ENCODE measurements around the gene TSPEAR. TPM values are rescaled to one million over a fixed set of nuclear protein-coding genes. Genes with fewer than 3 reads are reported as not detected.

TSPEAR gene
- total RNA-seq, 2 donors from 2014 or later = not detected

DNA sequence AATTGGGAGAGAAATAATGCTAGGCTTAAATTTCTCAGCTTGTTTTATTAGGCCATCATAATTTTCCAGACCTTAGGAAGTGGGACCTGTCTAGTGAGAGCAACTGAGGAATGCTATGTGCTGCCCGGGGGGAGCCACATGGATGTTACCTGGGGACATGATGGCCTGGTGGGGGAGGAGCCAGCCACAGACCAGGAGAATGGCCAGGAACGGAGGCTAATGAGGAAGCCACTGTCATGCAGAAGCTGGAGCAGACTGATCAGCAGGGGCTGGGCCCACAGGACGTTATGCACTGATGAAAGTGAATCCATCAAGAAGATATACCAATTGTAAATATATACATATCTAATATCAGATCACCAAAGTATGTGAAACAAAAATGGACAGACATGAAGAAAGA, 166.8 kb downstream of the TSPEAR start:
- Mint-ChIP-seq H3K4me1 (peaks cover 11% of the 10 kb centered on the region), H3K27ac (no peak overlapping the region), H3K4me3 (no peak overlapping the region), H3K36me3 (ENCODE audit: low read depth) (peaks cover 4% of the 10 kb centered on the region), H3K27me3 (no peaks in the 10 kb centered on the region)
- peaks cover 6% of the 10 kb centered on the region for H3K9me3 ChIP-seq (ENCODE audit: control insufficient read depth, low read length, poor library complexity, severe bottlenecking)
- ATAC-seq (no peak), DNase-seq (no peak)

DNA sequence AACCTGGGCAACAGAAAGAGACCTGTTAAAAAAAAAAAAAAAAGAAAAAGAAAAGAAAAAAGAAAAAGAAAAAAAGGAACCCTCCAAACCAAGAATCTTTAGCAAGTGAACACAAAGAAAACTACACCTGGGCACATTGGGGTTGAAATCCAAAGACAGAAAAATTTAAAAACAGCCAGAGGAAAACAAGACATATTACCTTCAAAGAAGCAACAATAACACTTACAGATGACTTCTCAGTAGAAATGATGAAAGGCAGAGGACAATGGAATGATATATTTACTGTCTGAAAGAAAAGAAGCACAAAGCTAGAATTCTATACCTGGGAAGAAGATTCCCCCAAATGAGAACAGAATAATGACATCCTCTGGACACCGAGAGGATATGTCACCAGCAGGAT, 168.7 kb downstream of the TSPEAR start:
- H3K27me3 Mint-ChIP-seq = no peaks in the 10 kb centered on the region
- H3K4me1 Mint-ChIP-seq = peaks cover 4% of the 10 kb centered on the region
- peaks cover 2% of the 10 kb centered on the region for H3K36me3 Mint-ChIP-seq (ENCODE audit: low read depth)
- no peak overlapping the region for H3K27ac Mint-ChIP-seq
- no peak overlapping the region for H3K4me3 Mint-ChIP-seq
- DNase-seq (no peak), ATAC-seq (no peak)
- H3K9me3 ChIP-seq (ENCODE audit: control insufficient read depth, low read length, poor library complexity, severe bottlenecking) = peaks cover 6% of the 10 kb centered on the region

DNA sequence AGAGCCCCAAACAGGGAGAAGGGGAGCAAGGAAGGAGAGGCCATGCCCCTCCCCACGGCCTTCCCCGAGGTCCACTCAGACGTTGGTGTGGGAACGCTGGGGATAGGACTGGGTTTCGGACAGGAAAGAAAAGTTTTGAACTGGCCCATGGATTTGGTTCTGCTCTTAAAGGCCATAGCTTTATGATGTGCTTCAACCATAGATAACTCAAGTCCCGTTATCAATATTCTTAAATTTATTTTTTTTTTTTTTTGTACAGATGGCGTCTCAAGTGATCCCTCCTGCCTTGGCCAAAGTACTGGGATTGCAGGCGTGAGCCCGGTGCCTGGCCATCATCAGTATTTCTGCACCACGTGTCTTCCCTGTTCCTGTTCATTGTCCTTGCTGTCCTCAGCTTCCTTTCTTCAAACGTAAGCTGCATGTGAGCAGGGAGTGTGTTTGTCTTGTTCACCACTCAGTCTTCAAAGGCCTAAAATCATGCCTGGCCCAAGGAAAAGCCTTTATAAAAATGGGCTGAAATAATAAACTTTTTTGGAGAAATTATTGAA, 170.6 kb downstream of the TSPEAR start:
- Mint-ChIP-seq H3K36me3 (ENCODE audit: low read depth) (no peaks in the 10 kb centered on the region), H3K27me3 (no peaks in the 10 kb centered on the region), H3K4me1 (no peaks in the 10 kb centered on the region), H3K27ac (no peak overlapping the region), H3K4me3 (no peak overlapping the region)
- no peak for ATAC-seq
- H3K9me3 ChIP-seq (ENCODE audit: control insufficient read depth, low read length, poor library complexity, severe bottlenecking) = no peaks in the 10 kb centered on the region
- no peak for DNase-seq

GRCh38 chr21:44539991-44540666, 171.2 kb downstream of the TSPEAR start, which contains the start of gene KRTAP10-1:
Gene KRTAP10-1, minus strand, starts transcription at chr21:44540195. Its CDS starts 45 bp downstream, at chr21:44540150.
- H3K4me1 Mint-ChIP-seq = no peaks in the 10 kb centered on the region
- DNase-seq (no peak), ATAC-seq (no peak)
- no peaks in the 10 kb centered on the region for H3K9me3 ChIP-seq (ENCODE audit: control insufficient read depth, low read length, poor library complexity, severe bottlenecking)
- no peaks in the 10 kb centered on the region for H3K27me3 Mint-ChIP-seq
- no peak within 1 kb of the TSS for H3K4me3 Mint-ChIP-seq
- H3K36me3 Mint-ChIP-seq (ENCODE audit: low read depth) = no peaks in the 10 kb centered on the region
- no peak within 1 kb of the TSS for H3K27ac Mint-ChIP-seq

DNA sequence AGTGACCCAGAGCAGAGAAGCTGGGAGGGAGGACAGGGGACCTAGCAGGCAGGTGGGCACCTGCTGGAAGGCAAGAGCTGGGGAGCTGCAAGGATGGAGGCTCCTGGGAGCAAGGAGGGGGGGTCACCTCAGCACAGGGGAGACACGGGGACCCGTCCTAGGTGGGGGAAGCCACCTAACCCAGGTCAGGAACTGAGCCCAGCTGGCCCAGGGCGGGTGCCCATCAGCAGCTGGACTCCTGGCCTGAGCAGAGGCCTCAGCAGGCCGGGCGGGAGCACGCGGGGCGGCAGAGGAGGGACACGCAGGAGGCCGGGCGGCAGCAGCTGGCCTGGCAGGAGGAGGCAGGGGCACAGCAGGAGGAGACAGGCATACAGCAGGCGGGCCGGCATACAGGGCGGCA, 172.3 kb downstream of the TSPEAR start:
- no peaks in the 10 kb centered on the region for H3K4me1 Mint-ChIP-seq
- no peak overlapping the region for H3K4me3 Mint-ChIP-seq
- H3K9me3 ChIP-seq (ENCODE audit: control insufficient read depth, low read length, poor library complexity, severe bottlenecking) = no peaks in the 10 kb centered on the region
- DNase-seq (no peak), ATAC-seq (no peak)
- H3K27me3 Mint-ChIP-seq = no peaks in the 10 kb centered on the region
- H3K36me3 Mint-ChIP-seq (ENCODE audit: low read depth) = no peaks in the 10 kb centered on the region
- no peak overlapping the region for H3K27ac Mint-ChIP-seq

DNA sequence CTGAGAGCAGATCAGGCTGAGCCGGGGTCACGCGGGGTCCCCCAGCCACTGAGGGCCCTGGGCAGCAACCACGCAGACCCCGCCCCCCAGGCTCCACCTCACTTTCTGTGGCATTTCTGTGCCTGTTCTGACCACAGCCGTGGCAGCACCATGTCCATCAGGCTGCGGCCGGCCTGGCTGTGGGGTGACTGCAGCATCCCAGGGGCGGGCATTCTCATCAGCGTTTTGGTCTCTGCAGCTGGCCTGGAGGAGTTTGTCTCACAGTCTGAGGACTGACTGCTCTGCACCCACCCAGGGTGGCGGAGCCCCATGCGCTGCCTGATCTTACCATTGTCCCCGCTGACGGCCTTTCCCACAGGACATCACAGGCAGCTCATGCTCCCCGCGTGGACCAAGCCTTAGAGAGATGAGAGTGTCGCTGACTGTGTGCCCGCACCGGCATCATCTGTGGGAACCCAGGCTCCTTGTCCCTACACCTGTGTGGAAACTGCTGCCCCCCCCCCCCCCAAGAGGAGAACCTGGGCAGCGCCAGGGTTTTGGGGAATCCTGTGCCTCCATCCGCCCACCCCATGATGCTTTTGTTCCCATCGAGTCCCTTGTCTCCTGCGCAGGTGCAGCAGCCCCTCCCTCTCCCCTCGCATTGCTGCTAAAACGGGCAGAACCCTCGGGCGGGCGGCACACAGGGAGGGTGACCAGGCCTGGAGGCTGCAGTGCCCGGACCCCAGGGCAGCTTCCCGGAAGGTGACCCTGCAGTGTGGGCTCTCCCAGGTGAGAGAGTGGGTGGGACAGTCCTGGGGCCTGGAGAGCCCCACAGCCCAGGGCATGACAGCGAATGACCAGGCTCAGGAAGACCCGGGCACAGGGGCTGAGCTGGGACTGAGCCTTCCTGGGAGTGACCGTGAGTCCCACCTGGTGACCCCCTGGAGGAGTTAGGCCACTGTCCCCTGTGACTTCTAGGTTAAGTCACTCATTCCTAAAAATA, 173.2 kb downstream of the TSPEAR start:
- Mint-ChIP-seq H3K4me1 (no peaks in the 10 kb centered on the region), H3K27ac (no peak overlapping the region), H3K36me3 (ENCODE audit: low read depth) (no peaks in the 10 kb centered on the region), H3K27me3 (no peaks in the 10 kb centered on the region), H3K4me3 (no peak overlapping the region)
- DNase-seq (no peak), ATAC-seq (no peak)
- H3K9me3 ChIP-seq (ENCODE audit: control insufficient read depth, low read length, poor library complexity, severe bottlenecking) = no peaks in the 10 kb centered on the region

GRCh38 chr21:44535963-44536362, 175.4 kb downstream of the TSPEAR start:
- Mint-ChIP-seq H3K36me3 (ENCODE audit: low read depth) (no peaks in the 10 kb centered on the region), H3K27ac (no peak overlapping the region), H3K4me1 (no peaks in the 10 kb centered on the region), H3K4me3 (no peak overlapping the region), H3K27me3 (peaks cover 8% of the 10 kb centered on the region)
- DNase-seq = no peak
- ATAC-seq = no peak
- H3K9me3 ChIP-seq (ENCODE audit: control insufficient read depth, low read length, poor library complexity, severe bottlenecking) = no peaks in the 10 kb centered on the region

- no peaks in the 10 kb centered on the region for H3K9me3 ChIP-seq (ENCODE audit: control insufficient read depth, low read length, poor library complexity, severe bottlenecking)
- DNase-seq = no peak
- Mint-ChIP-seq H3K27ac (no peak overlapping the region), H3K4me1 (peaks cover 5% of the 10 kb centered on the region), H3K4me3 (no peak overlapping the region), H3K36me3 (ENCODE audit: low read depth) (peaks cover 3% of the 10 kb centered on the region), H3K27me3 (peaks cover 8% of the 10 kb centered on the region)
- ATAC-seq = no peak
Observed at GRCh38 chr21:44534688-44535087, 176.7 kb downstream of the TSPEAR start.

- no peaks in the 10 kb centered on the region for H3K9me3 ChIP-seq (ENCODE audit: control insufficient read depth, low read length, poor library complexity, severe bottlenecking)
- Mint-ChIP-seq H3K36me3 (ENCODE audit: low read depth) (peaks cover 3% of the 10 kb centered on the region), H3K4me3 (no peak overlapping the region), H3K27ac (no peak overlapping the region), H3K4me1 (peaks cover 7% of the 10 kb centered on the region), H3K27me3 (peaks cover 8% of the 10 kb centered on the region)
- DNase-seq (no peak), ATAC-seq (peak; percentile 18)
Observed at GRCh38 chr21:44533891-44534627, 177.3 kb downstream of the TSPEAR start.

GRCh38 chr21:44533121-44533890, 178.1 kb downstream of the TSPEAR start:
- no peak overlapping the region for H3K4me3 Mint-ChIP-seq
- no peak overlapping the region for H3K27ac Mint-ChIP-seq
- H3K9me3 ChIP-seq (ENCODE audit: control insufficient read depth, low read length, poor library complexity, severe bottlenecking) = no peaks in the 10 kb centered on the region
- H3K27me3 Mint-ChIP-seq = peaks cover 8% of the 10 kb centered on the region
- DNase-seq (no peak), ATAC-seq (no peak)
- H3K4me1 Mint-ChIP-seq = peaks cover 8% of the 10 kb centered on the region
- peaks cover 3% of the 10 kb centered on the region for H3K36me3 Mint-ChIP-seq (ENCODE audit: low read depth)

- Mint-ChIP-seq H3K27me3 (peaks cover 8% of the 10 kb centered on the region), H3K36me3 (ENCODE audit: low read depth) (peaks cover 3% of the 10 kb centered on the region), H3K27ac (no peak overlapping the region), H3K4me3 (no peak overlapping the region), H3K4me1 (peaks cover 8% of the 10 kb centered on the region)
- DNase-seq (no peak), ATAC-seq (no peak)
- no peaks in the 10 kb centered on the region for H3K9me3 ChIP-seq (ENCODE audit: control insufficient read depth, low read length, poor library complexity, severe bottlenecking)
Observed at GRCh38 chr21:44532712-44533111, 178.7 kb downstream of the TSPEAR start.
